Prostate gland (tissue), 2 donors: ENCODE measurements around the gene PPP4R1.

Source experiments
- POLR2A ChIP-seq: fragments of 450-650 bp; IDR thresholded peaks from one replicate; pipeline ENCODE4 v1.6.1; 2016; ENCODE audit warnings: antibody characterized with exemption, mild to moderate bottlenecking
- POLR2AphosphoS5 ChIP-seq: sonication (generic); formaldehyde crosslinking; IDR thresholded peaks from one replicate; pipeline ENCODE4 v1.6.1; 2017; ENCODE audit warnings: antibody characterized with exemption
- TF ChIP-seq, protein P1 (sequence below), 4 experiments: fragments of 200-600 bp in 2 of 4; fragments of 450-650 bp in 2 of 4; sonication (generic) in 2 of 4; IDR thresholded peaks; 1 replicate in 3 of 4; 2 replicates in 1 of 4; pipeline ENCODE4 v1.5.1; 2016 to 2019; ENCODE audit warnings: antibody characterized with exemption in 4 of 4, mild to moderate bottlenecking in 2 of 4, moderate library complexity in 2 of 4

DNA sequence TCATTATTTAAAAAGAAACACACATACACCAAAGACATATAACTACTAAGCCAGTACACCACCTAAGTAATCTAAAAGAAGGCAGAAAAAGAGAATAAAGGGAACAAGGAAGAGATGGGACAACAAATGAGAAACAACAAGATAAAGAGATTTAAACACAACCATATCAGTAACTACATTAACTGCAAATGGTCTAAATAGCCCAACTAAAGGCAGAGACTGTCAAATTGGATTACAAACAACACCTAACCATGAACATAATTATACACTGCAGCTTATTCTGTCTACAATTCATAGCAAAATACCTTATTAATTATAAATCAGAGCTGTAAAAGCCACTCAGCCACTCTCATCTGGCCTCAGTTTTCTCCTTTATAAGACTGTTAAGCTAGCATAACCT is 15.0 kb downstream of the PPP4R1 start:
- TF ChIP-seq, protein P1, sequence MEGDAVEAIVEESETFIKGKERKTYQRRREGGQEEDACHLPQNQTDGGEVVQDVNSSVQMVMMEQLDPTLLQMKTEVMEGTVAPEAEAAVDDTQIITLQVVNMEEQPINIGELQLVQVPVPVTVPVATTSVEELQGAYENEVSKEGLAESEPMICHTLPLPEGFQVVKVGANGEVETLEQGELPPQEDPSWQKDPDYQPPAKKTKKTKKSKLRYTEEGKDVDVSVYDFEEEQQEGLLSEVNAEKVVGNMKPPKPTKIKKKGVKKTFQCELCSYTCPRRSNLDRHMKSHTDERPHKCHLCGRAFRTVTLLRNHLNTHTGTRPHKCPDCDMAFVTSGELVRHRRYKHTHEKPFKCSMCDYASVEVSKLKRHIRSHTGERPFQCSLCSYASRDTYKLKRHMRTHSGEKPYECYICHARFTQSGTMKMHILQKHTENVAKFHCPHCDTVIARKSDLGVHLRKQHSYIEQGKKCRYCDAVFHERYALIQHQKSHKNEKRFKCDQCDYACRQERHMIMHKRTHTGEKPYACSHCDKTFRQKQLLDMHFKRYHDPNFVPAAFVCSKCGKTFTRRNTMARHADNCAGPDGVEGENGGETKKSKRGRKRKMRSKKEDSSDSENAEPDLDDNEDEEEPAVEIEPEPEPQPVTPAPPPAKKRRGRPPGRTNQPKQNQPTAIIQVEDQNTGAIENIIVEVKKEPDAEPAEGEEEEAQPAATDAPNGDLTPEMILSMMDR (IDR thresholded peaks at IDR 0.05): no peak
- TF ChIP-seq POLR2A (no peak), POLR2AphosphoS5 (no peak)
